Ishikawa (cell line): ENCODE measurements around the gene ZW10.

Experiments used
- CEBPB ChIP-seq: IDR thresholded peaks from 2 replicates; pipeline ENCODE4 v1.6.1; 2012
- CREB1 ChIP-seq: IDR thresholded peaks from 2 replicates; pipeline ENCODE4 v1.6.1; 2012; ENCODE audit warnings: low read depth
- EP300 ChIP-seq: IDR thresholded peaks from 2 replicates; pipeline ENCODE4 v1.6.1; 2012; ENCODE audit warnings: borderline replicate concordance
- FOXM1 ChIP-seq: IDR thresholded peaks from 2 replicates; pipeline ENCODE4 v1.6.1; 2012; ENCODE audit warnings: low read depth, borderline replicate concordance
- RAD21 ChIP-seq: IDR thresholded peaks from 2 replicates; pipeline ENCODE4 v1.6.1; 2012; ENCODE audit warnings: low read depth
- REST ChIP-seq: IDR thresholded peaks from 2 replicates; pipeline ENCODE4 v1.6.1; 2012; ENCODE audit warnings: low read depth, mild to moderate bottlenecking
- TAF1 ChIP-seq: IDR thresholded peaks from 2 replicates; pipeline ENCODE4 v1.6.1; 2012; ENCODE audit warnings: low read depth, mild to moderate bottlenecking
- TCF12 ChIP-seq: IDR thresholded peaks from 2 replicates; pipeline ENCODE4 v1.6.1; 2012; ENCODE audit warnings: low read depth
- USF1 ChIP-seq: IDR thresholded peaks from 2 replicates; pipeline ENCODE4 v1.6.1; 2012
- YY1 ChIP-seq: IDR thresholded peaks from 2 replicates; pipeline ENCODE4 v1.6.1; 2012; ENCODE audit warnings: low read depth
- ZBTB7A ChIP-seq: IDR thresholded peaks from 2 replicates; pipeline ENCODE4 v1.6.1; 2012; ENCODE audit warnings: low read depth
- TF ChIP-seq, protein P1 (sequence below): IDR thresholded peaks from 2 replicates; pipeline ENCODE4 v1.6.1; 2012

GRCh38 chr11:113722221-113722620 is 51.3 kb downstream of the ZW10 start:
- no peak for TF ChIP-seq REST
- TF ChIP-seq USF1, result no peak
- TF ChIP-seq CEBPB, result no peak
- TF ChIP-seq TCF12, result no peak
- TF ChIP-seq ZBTB7A, result no peak
- no peak for TF ChIP-seq EP300
- TF ChIP-seq YY1, result no peak
- no peak for TF ChIP-seq RAD21
- TF ChIP-seq TAF1, result no peak
- TF ChIP-seq, protein P1, sequence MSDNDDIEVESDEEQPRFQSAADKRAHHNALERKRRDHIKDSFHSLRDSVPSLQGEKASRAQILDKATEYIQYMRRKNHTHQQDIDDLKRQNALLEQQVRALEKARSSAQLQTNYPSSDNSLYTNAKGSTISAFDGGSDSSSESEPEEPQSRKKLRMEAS, result no peak
- no peak for TF ChIP-seq CREB1
- TF ChIP-seq FOXM1, result no peak
